Measurements from ENCODE around the gene MTARC1.

DNA sequence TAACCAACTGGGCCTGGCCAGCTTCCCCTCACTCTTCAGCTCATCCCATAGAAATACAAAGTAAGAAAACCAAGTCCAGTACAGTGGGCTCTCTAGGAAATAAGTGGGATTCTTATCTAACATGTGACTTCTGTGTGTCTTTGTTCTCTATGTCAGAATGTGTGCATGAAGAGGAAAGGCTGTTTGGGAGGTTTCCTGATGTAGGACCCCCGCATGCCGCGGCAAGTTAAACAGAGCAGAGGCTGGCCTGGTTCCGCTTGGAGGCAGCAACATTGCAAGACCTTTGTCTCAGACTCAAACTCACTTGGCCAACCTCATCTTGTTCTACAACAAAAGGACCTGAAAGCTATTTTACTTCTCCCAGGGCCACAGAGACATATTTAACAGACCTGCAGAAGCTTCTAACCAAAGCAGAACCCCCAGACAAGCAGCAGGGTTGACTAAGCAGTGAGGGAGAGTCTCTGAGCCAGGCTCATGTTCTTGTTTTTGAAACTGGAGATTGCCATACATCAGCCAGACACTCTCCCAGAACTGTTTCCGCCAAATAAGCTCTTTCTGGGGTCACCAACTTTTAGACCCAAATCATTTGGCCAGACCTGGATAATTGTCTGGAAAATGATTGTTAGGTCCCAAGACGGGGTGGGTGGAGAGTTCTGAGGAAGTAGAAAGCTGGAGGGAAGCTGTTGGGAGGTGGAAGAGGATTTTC is 32.3 kb upstream of the MTARC1 start:
- TF ChIP-seq, protein P1, sequence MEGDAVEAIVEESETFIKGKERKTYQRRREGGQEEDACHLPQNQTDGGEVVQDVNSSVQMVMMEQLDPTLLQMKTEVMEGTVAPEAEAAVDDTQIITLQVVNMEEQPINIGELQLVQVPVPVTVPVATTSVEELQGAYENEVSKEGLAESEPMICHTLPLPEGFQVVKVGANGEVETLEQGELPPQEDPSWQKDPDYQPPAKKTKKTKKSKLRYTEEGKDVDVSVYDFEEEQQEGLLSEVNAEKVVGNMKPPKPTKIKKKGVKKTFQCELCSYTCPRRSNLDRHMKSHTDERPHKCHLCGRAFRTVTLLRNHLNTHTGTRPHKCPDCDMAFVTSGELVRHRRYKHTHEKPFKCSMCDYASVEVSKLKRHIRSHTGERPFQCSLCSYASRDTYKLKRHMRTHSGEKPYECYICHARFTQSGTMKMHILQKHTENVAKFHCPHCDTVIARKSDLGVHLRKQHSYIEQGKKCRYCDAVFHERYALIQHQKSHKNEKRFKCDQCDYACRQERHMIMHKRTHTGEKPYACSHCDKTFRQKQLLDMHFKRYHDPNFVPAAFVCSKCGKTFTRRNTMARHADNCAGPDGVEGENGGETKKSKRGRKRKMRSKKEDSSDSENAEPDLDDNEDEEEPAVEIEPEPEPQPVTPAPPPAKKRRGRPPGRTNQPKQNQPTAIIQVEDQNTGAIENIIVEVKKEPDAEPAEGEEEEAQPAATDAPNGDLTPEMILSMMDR (IDR thresholded peaks at IDR 0.05) = no peak
- no peak for TF ChIP-seq EZH2 (IDR thresholded peaks at IDR 0.05; ENCODE audit: borderline replicate concordance, insufficient read depth, low read depth, low read length, poor library complexity, severe bottlenecking)

Measured in B cell (primary cell).